ENCODE measurements around the gene CUX1.
"Not testable (repeated sequence)": the region's sequence is repeated elsewhere in the genome, so short reads cannot be mapped to it uniquely, and the experiment has no call there.

CUX1 gene, protein sequence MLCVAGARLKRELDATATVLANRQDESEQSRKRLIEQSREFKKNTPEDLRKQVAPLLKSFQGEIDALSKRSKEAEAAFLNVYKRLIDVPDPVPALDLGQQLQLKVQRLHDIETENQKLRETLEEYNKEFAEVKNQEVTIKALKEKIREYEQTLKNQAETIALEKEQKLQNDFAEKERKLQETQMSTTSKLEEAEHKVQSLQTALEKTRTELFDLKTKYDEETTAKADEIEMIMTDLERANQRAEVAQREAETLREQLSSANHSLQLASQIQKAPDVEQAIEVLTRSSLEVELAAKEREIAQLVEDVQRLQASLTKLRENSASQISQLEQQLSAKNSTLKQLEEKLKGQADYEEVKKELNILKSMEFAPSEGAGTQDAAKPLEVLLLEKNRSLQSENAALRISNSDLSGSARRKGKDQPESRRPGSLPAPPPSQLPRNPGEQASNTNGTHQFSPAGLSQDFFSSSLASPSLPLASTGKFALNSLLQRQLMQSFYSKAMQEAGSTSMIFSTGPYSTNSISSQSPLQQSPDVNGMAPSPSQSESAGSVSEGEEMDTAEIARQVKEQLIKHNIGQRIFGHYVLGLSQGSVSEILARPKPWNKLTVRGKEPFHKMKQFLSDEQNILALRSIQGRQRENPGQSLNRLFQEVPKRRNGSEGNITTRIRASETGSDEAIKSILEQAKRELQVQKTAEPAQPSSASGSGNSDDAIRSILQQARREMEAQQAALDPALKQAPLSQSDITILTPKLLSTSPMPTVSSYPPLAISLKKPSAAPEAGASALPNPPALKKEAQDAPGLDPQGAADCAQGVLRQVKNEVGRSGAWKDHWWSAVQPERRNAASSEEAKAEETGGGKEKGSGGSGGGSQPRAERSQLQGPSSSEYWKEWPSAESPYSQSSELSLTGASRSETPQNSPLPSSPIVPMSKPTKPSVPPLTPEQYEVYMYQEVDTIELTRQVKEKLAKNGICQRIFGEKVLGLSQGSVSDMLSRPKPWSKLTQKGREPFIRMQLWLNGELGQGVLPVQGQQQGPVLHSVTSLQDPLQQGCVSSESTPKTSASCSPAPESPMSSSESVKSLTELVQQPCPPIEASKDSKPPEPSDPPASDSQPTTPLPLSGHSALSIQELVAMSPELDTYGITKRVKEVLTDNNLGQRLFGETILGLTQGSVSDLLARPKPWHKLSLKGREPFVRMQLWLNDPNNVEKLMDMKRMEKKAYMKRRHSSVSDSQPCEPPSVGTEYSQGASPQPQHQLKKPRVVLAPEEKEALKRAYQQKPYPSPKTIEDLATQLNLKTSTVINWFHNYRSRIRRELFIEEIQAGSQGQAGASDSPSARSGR (N-terminal part only)

DNA sequence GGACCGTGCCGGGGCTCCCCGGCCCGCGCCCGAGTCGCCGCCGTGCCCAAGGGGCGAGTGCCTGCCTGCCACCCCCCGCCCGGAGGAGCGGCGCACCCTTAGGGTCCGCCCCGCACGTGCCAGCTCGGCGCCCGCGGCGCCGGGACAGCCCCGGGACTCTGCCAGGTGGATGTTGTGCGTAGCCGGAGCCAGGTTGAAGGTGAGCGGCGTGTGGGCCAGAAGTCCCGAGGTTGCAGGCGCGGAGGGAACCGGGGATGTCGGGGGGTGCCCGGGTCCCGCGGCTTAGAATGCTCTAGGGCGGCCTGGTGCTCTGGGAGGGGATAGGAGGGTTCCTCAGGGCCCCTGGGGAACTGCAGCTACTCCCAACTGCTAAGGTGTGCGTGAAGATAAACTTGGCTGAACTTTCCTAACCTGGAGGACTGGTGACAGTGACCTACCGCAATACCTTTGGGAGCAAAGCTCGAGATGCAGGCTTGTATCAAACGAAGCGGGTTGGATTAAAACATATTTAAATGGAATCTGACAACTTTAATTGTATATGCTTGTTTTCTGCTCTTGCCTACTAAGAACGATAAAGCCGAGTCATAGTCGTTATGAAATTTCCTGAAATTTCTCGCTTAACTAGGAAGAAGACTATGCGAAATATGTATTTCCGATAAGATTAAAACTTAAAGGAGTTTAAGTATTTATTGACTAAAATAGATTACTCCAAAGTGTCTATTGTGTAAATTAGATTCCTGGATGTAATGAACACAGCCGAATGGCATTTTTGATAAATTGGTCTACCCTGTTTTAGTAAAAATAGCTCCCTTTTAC, at the start of gene CUX1:
TSS of gene CUX1 (plus strand) at position 156 of the 816 bp plus-strand sequence. CDS start at position 170, 14 bp downstream.
- no peak for DNase-seq

DNA sequence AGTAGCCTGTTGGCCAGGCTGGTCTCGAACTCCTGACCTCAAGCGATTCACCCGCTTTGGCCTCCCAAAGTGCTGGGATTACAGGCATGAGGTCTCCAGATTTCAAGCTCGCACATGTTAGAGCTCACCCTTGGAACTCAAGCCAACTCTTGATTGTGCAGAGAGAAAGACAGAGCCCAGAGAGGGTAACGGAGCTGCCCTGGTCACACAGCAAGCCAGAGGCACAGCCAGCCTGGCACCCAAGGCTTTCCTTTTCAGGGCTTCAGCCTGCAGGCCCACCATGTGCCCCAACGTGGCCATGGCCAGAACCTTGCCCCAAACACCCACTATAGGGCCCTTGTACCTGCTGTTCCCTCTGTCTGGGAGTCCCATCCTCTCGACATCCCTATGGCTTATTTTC, 49.1 kb upstream of the CUX1 start:
- DNase-seq: no peak

DNA sequence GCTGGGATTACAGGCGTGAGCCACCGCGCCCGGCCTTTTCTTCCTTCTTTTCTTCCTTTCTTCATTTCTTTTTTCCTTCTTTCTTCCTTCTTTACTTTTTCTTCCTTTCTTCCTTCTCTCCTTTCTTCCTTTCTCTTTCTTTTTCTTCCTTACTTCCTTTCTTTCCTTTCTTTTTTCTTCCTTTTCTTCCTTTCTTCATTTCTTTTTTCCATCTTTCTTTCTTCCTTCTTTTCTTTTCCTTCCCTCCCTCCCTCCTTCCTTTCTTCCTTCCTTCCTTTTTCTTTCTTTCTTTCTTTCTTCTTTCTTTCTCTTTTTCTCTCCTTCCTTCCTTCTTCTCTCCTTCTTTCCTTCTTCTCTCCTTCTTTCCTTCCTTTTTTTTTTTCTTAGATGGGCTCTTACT, 47.0 kb upstream of the CUX1 start:
- DNase-seq: no peak

DNA sequence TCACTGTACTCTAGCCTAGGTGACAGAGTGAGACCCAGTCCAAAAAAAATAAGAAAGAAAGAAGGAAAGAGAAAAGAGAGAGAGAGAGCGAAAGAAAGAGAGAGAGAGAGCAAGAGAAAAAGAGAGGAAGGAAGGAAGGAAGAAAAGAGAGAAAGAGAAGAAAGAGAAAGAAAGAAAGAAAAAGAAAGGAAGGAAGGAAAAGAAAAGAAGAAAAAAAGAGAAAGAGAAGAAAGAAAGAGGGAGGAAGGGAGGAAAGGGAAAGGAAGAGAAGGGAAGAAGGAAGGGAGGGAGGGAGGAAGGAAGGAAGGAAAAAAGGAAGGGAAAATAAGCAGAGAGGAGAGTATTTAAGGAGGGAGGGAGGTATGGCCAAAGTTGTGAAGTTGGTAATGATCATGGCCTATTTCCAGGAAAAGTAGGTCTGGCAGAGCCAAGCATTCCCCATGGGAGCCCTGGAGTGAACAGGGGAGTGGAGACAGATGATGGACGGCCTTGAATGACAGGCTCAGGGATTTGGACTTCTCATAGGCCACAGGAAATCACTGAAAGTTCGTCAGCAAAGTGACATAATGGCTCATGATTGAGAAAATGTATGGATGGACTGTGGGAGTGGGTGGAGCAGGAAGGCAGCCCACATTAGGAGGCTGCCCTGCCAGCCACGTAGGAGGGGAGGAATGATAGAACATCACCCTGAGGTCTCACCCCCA, 44.8 kb upstream of the CUX1 start:
- DNase-seq: no peak

DNA sequence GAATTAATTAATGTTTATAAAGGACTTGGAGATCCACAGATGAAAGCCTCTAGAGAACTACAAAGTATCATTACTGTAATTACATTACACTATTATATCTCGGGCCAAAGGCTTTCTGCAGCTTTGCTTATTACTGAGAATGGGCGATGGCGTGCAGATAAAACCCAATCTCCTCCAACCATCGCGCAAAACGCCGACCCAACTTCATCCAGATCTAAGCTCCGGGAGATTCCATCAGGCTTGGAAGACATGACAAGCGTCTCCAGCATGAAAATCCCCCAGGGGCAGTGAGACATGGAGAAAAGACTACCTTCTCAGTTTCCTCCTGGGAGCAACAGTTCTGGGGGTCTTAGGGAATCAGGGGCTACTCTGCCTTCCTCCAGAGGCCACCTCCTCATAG, 42.2 kb upstream of the CUX1 start:
- DNase-seq: no peak

DNA sequence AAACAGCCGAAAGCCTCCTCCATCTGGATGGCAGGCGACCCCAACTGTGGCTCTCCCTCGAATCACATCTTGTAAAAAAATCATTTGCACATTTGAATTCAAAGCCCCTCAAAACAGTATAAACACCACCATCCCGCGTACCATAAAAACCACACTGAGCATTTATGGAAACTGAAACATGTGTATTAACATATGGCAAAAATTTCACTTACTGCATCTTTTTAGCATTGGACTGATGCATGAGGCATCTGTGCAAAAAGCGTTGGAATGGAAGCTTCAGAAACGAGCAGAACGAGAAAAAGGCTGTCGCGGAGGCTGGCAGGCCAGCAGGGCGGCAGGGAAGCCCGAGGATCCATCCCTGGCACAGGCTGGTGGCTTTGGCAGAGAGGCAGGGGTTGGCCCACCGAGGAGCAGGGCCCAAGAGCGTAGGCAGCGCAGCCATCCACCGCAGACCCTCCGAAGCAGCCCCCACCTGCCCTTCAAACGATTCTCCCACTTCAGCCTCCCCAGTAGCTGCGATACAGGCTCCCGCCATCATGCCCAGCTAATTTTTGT, 39.3 kb upstream of the CUX1 start:
- no peak for DNase-seq

DNA sequence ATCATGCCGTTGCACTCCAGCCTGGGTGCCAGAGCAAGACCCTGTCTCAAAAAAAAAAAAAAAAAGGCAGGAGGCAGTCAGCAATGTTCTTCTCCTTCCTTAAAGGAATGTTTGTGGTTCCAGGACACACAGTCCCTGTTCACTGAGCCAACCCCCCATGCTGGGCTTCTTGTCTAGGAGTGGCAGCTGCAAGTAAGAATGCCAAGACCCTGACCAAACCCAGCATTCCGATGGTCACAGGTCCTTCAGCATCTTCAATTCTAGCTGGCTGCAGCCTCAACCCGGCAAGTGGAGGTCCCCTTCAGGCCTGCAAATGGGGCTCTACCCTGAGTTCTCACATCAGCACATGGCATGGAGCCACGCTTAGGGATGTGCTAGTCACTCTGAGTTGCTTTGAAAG, 38.2 kb upstream of the CUX1 start:
- DNase-seq: no peak

DNA sequence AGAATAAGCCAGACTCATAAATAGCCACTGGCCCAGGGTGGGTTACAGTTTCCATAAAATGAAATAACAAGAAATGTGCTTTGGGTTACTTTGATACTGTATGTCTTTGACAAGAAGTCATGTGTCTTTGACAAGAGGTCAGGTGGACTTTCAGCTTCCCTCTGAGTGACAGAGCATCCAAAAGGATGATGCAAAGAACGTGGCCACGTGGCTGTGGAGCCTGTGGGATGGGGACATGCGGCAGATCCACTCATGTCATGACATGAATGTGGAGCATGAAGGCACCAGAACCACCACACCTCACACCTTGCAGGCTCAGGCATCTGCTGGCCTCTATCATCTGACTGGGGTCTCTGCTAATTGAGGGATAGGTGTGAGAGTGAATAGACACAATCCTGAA, 37.1 kb upstream of the CUX1 start:
- no peak for DNase-seq

DNA sequence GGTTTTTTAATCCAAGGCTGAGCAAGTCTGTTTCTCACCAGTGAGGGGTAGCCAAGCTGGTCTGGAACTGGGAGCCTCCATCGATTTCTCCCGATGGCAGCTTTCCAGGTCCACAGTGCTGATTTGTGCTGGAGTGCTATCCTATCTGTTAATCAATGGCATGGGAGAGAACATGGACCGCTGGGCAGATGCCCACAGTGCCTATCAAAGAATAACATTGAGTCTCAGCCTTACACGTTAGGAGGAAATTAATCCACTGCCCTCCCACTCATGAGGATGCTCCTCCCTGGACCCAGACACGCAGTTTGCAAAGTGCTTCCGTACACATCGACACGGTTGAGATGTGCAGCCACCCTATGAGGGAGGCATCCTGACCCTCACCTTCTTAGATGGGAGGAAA, 36.0 kb upstream of the CUX1 start:
- no peak for DNase-seq

DNA sequence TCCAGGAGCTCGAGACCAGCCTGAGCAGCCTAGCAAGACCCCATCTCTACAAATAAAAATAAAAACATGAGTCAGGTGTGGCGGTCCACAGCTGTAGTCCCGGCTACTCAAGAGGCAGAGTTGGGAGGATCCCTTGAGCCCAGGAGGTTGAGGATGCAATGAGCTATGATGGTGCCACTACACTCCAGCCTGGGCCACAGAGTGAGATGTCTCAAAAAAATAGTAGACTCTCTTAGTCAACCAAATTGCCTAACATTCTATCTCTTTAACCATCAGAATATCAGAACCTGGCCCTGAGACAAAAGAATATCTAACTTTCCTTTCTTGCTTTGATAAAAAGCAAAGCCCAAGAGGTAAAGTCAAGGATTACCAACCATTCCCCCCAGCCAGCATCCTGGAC, 35.0 kb upstream of the CUX1 start:
- DNase-seq: no peak

DNA sequence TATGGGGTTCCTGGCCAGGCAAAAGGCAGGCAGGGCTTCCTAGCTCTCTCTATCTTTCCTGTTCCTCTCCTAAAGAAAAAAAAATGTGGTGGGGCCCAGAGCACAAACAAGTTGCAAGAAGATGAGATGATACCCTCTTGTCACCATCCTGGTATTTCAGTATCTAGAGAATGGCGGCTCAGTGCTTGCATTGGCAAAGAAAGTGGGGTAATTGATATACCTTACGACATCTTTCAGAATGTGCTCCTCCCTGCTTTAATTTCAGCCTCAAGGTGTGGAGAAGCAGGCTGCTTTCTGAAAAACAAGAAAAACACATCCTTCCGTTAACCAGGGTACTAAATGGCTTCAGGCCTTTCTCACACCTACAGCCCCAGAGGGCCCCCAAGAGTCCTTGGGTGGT, 34.5 kb upstream of the CUX1 start:
- no peak for DNase-seq

DNA sequence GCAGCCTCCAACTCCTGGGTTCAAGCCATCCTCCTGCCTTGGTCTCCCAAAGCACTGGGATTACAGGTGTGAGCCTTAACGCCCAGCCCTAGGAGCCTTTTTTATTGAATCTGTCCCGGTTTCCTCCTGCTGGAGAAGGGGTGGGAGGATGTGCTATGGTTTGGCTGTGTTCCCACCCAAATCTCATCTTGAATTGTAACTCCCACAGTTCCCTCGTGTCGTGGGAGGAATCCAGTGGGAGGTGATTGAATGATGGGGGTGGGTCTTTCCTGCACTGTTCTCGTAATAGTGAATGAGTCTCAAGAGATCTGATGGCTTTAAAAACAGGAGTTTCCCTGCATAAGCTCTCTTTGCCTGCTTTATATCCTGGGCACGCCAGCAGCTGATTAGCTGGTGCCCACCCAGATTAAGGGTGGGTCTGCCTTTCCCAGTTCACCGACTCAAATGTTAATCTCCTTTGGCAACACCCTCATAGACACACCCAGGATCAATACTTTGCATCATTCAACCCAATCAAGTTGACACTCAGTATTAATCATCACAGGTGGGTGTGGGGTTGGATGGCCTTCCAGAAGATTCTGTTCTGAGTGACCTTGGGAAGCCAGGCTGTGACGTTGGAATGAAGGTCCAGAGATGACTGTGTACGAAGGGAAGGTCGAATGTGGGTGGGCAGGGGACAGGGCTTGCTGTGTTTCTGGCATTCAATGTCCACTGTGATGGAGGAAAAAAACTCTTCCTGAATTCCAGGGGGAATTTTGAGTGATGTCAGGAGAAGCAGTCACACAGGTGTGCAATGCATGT, 33.8 kb upstream of the CUX1 start:
- no peak for DNase-seq

DNA sequence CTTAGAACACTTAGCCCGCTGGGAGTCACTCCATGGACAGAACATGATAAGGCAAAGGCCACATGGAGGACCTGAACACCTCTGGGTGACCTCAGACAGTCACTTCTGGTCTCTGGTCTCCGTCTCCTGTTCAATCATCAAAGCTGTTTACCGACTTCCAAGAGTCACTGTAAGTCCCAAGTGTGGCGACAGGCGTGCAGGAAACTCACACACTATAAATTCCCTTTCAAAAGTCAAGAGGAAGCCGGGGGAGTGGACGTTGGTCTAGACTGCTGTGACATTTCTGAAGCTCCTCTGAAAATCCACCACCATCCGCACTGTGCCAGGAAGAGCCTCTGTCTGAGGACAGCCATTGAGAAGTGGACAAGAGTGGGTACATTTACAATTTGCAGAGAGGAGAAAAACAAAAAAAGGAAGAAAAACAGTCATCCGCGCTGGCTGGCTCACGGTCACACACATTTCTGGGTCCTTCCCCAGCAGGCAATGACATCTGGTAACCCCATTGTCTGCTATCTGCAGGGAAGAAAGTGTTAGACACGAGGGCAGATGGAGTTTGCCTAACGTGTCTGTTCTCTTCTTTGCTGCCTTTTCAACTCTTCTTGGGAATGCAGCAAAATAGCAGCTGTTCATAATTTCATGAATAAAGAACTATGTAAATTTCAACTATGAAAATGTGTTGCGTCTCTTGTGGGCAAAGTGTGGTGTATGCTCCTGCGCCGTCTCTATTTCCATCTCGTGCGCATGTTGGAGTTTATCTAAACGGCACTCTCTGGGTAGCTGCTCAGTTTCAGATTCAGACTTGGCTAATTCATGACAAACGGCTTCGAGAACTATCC, 32.9 kb upstream of the CUX1 start:
- DNase-seq: no peak

DNA sequence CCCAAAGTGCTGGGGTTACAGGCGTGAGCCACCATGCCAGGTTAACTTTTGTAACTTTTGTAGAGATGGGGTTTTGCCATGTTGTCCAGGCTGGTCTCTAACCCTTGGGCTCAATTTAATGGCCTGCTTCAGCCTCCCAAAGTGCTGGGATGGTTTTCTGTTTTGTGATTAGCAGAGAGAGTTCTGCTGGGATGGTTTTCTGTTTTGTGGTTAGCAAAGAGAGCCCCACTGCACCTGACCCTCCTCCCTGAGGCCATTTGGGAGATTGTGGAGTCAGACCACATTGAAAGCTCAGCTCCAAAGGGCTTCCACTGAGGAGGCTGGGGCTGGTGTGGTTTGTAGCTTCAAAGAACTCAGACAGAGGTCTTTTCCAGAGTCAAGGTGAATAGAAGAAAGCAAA, 29.6 kb upstream of the CUX1 start:
- no peak for DNase-seq

DNA sequence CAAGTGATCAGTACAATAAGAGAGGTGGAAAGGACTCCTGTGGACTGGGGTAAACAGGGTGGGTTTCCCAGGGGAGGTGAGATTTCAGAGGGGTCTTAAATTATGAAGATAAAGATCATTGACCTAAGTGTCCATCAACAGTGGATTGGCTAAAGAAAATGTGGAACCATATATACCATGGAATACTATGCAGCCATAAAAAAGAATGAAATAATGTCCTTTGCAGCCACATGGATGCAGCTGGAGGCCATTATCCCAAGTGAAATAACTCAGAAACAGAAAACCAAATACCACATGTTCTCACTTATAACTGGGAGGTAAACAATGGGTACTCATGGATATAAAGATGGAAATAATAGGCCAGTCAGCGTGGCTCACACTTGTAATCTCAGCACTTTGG, 28.9 kb upstream of the CUX1 start:
- no peak for DNase-seq

DNA sequence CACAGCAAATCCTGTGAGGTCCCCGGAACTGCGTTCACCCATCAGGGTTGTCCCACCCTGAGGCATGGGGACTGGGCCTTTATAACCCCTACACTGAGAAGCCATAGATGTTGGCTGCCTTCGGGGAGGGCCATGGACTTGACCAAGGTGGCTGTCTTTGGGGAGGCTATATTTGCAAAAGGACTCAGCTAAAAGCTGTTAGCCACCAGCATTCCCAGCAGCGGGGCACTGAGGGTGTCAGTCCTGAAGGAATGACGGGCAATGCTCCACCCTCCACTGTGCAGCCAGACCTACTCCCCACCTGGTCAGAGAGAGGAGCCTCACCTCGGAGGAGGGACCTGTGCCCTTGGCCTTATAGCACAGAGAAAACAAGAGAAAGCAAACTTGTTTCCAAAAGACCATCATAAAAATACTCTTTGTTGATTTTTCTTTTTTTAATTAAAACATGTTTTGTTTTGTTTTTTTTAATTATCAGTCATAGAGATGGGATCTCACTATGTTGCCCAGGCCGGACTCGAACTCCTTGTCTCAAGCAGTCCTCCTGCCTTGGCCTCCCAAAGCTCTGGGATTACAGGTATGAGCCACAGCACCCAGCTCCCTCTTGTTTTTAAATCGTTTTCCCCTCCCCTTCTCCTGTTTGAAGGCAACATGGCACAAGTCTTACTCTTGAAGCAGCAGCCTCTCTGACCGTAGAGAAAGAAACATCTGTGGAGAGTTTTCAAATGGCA, 26.7 kb upstream of the CUX1 start:
- no peak for DNase-seq

DNA sequence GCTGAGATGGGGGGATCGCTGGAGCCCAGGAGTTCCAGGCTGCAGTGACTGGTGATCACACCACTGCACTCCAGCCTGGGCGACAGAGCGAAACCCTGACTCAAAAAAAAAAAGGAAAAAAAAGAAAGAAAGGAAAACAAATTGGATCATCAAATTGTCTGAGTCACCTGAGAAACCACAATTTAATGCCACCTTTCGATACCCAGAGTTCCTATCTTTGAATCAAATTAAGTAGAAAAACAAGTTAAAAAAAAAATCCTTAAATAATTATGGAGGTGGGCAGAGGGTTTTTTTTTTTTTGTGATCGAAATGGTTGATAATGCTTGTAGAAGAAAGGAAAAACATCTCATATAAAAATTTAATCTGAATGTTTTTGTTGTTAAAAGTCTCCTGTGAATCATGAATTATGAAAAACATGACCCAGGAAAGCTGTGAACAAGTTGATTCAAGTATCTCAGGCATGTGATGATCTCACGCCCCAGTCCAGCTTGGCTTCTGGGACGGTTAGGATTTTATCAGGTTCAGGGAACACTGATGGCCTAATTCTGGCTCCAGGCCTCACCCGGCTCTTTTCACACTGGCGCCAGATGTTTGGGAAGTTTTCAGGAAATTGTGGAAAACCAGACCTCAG, 25.3 kb upstream of the CUX1 start:
- no peak for DNase-seq

DNA sequence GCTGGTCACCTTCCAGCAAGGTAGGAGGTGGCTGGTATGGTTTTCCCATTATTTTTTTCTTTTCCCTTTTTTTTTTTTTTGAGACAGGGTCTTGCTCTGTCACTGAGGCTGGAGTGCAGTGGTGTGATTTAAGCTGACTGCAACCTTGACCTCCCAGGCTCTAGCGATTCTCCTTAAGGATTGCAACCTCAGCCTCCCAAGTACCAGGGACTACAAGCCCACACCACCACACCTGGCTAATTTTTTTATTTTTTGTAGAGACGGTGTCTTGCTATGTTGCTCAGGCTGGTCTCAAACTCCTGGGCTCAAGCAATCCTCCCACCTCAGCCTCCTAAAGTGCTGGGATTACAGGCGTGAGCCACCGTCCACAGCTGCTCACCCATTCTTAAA, 24.7 kb upstream of the CUX1 start:
- not testable (repeated sequence) for DNase-seq

Data from GOT3 (cell line).